Astrocyte (in vitro differentiated cells and primary cell): ENCODE results near the gene RAB5B. TPM values are rescaled to one million over a fixed set of nuclear protein-coding genes. Genes with fewer than 3 reads are reported as not detected.

Experiments
- DNase-seq: peaks from one replicate; pipeline ENCODE4 v3.0.0-alpha.2; 2010; ENCODE audit warnings: low read depth
- FAIRE-seq: peaks from 2 replicates; lab custom pipeline; 2011; peaks lifted over from hg19 to GRCh38; lab: Jason Lieb, UNC
- H2AFZ ChIP-seq: 2 replicates; pipeline ENCODE4 v1.6.0; 2012; ENCODE audit warnings: low read depth, low read length, inconsistent platforms
- H3K27ac ChIP-seq: 2 replicates; pipeline ENCODE4 v1.5.1; 2011; ENCODE audit warnings: low read depth, low read length, inconsistent platforms
- H3K27me3 ChIP-seq: 2 replicates; pipeline ENCODE4 v1.6.0; 2011; ENCODE audit warnings: low read length, inconsistent platforms; ENCODE audit not compliant: insufficient read depth
- H3K36me3 ChIP-seq: 2 replicates; pipeline ENCODE4 v1.5.1; 2011; ENCODE audit warnings: low read length, inconsistent platforms; ENCODE audit not compliant: insufficient read depth
- H3K4me1 ChIP-seq: 2 replicates; pipeline ENCODE4 v1.5.1; 2011; ENCODE audit warnings: low read length, inconsistent platforms; ENCODE audit not compliant: insufficient read depth
- H3K4me2 ChIP-seq: 2 replicates; pipeline ENCODE4 v1.6.0; 2012; ENCODE audit warnings: low read length, inconsistent platforms
- H3K4me3 ChIP-seq: 2 replicates; pipeline ENCODE4 v1.5.1; 2011; ENCODE audit warnings: low read depth, mild to moderate bottlenecking, low read length, inconsistent platforms; ENCODE audit not compliant: insufficient read depth
- H3K79me2 ChIP-seq: 2 replicates; pipeline ENCODE4 v1.6.0; 2012; ENCODE audit warnings: mild to moderate bottlenecking, low read length, inconsistent platforms; ENCODE audit not compliant: insufficient read depth
- H3K9ac ChIP-seq: 2 replicates; pipeline ENCODE4 v1.6.0; 2012; ENCODE audit warnings: mild to moderate bottlenecking, low read length, inconsistent platforms
- H3K9me3 ChIP-seq: 2 replicates; pipeline ENCODE4 v1.5.1; 2012; ENCODE audit warnings: low read depth, mild to moderate bottlenecking, low read length, inconsistent platforms; ENCODE audit not compliant: insufficient read depth
- H4K20me1 ChIP-seq: 2 replicates; pipeline ENCODE4 v1.6.0; 2012; ENCODE audit warnings: low read length, inconsistent platforms; ENCODE audit not compliant: insufficient read depth
- H3K27ac Mint-ChIP-seq: one replicate; pipeline ENCODE4 v1.8.0; 2021; ENCODE audit warnings: mild to moderate bottlenecking, mixed read lengths; ENCODE audit not compliant: unreplicated experiment
- H3K27me3 Mint-ChIP-seq: one replicate; pipeline ENCODE4 v1.8.0; 2021; ENCODE audit warnings: low read depth, mixed read lengths; ENCODE audit not compliant: unreplicated experiment
- H3K36me3 Mint-ChIP-seq: one replicate; pipeline ENCODE4 v1.8.0; 2021; ENCODE audit warnings: low read depth, mixed read lengths; ENCODE audit not compliant: unreplicated experiment
- H3K4me1 Mint-ChIP-seq: one replicate; pipeline ENCODE4 v1.8.0; 2021; ENCODE audit warnings: low read depth, mixed read lengths; ENCODE audit not compliant: unreplicated experiment
- H3K4me3 Mint-ChIP-seq: one replicate; pipeline ENCODE4 v1.8.0; 2021; ENCODE audit warnings: mild to moderate bottlenecking, moderate library complexity, mixed read lengths; ENCODE audit not compliant: unreplicated experiment
- H3K9me3 Mint-ChIP-seq: one replicate; pipeline ENCODE4 v1.8.0; 2021; ENCODE audit warnings: mild to moderate bottlenecking, mixed read lengths; ENCODE audit not compliant: unreplicated experiment
- CTCF ChIP-seq: IDR thresholded peaks from 2 replicates; pipeline ENCODE4 v1.5.1; 2011; ENCODE audit warnings: low read depth, mild to moderate bottlenecking, inconsistent platforms, low read length, moderate library complexity; ENCODE audit not compliant: insufficient read depth
- EZH2 ChIP-seq: IDR thresholded peaks from 2 replicates; pipeline ENCODE4 v1.6.1; 2012; ENCODE audit warnings: mild to moderate bottlenecking, low read length, inconsistent platforms; ENCODE audit not compliant: insufficient read depth
- total RNA-seq: library from RNA; stranded (reverse); gene quantifications from 2 replicates; pipeline ENCODE4 v1.2.1, GENCODE V29; 2021

The RAB5B gene
- total RNA-seq, 1 donor from 2014 or later = 127 TPM

DNA sequence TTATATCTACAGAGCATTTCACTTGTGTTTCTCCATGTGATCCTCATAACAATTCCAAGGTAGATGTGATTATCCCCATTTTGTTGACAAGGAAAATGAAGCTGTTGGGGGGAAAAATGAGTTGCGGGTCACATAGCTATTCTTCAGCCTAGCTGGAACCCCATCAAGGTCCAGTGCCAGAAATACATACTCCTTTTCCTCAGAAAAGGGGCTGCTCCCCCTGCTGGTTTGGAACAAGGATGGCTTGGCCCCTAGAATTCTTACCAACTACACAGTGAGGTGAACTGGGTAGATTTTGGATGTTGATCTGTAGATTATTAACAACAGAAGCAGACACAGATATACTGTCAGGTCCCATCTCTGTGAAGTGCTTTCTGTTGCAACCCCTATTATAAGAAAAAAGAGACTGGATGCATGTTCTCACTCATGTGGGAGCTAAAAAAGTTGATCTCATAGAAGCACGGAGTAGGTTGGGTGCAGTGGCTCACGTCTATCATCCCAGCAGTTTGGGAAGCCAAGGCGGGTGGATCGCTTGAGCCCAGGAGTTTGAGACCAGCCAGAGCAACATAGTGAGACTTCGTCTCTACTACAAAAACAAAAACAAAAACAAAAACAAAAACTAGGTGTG is 55.9 kb downstream of the RAB5B start:
- no peaks in the 10 kb centered on the region for H4K20me1 ChIP-seq
- H3K9me3 Mint-ChIP-seq = no peaks in the 10 kb centered on the region
- TF ChIP-seq CTCF (peak; percentile 82), EZH2 (no peak)
- peaks cover 31% of the 10 kb centered on the region for H3K36me3 Mint-ChIP-seq
- peak; percentile 64 for FAIRE-seq
- peak overlapping the region; percentile 21 for H3K4me3 Mint-ChIP-seq
- peaks cover 5% of the 10 kb centered on the region for H3K4me1 Mint-ChIP-seq
- H2AFZ ChIP-seq = peak overlapping the region; percentile 6
- H3K9me3 ChIP-seq = no peaks in the 10 kb centered on the region
- peak overlapping the region; percentile 2 for H3K9ac ChIP-seq
- no peak overlapping the region for H3K27ac Mint-ChIP-seq
- DNase-seq = peak; percentile 42
- H3K4me1 ChIP-seq = peaks cover 5% of the 10 kb centered on the region
- no peak overlapping the region for H3K27ac ChIP-seq
- no peaks in the 10 kb centered on the region for H3K27me3 ChIP-seq
- H3K4me2 ChIP-seq = peak overlapping the region; percentile 0
- H3K36me3 ChIP-seq = peaks cover 7% of the 10 kb centered on the region
- H3K4me3 ChIP-seq = no peak overlapping the region
- no peaks in the 10 kb centered on the region for H3K79me2 ChIP-seq
- no peaks in the 10 kb centered on the region for H3K27me3 Mint-ChIP-seq

DNA sequence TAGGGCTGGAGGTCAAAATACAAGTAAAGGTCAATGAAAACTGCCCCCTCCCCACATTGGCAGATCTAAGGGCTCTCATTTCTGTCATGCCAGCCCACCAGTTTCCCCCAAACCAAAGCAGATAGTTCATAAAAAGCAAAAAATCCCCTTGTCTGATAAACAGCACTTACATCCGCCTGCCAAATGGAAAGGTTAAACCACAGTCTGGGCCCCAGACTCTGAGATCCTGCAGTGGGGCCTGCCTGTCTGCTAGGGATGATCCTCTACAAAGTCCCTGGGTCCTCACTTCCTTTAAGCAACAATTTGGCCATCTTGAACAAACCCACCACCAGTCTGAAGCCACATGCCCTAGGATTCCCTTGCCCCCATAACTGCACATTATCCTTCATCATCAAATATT is 58.1 kb downstream of the RAB5B start:
- Histone ChIP-seq H3K4me3 (no peak overlapping the region), H3K9ac (no peak overlapping the region), H3K27ac (no peak overlapping the region), H3K36me3 (peaks cover 4% of the 10 kb centered on the region), H3K4me2 (no peak overlapping the region), H3K79me2 (no peaks in the 10 kb centered on the region), H2AFZ (no peak overlapping the region), H3K4me1 (peaks cover 5% of the 10 kb centered on the region), H3K27me3 (no peaks in the 10 kb centered on the region), H4K20me1 (no peaks in the 10 kb centered on the region), H3K9me3 (no peaks in the 10 kb centered on the region)
- peaks cover 28% of the 10 kb centered on the region for H3K36me3 Mint-ChIP-seq
- TF ChIP-seq EZH2 (no peak), CTCF (no peak)
- no peaks in the 10 kb centered on the region for H3K27me3 Mint-ChIP-seq
- no peak for FAIRE-seq
- DNase-seq = no peak
- H3K27ac Mint-ChIP-seq = no peak overlapping the region
- H3K4me1 Mint-ChIP-seq = peaks cover 5% of the 10 kb centered on the region
- no peaks in the 10 kb centered on the region for H3K9me3 Mint-ChIP-seq
- no peak overlapping the region for H3K4me3 Mint-ChIP-seq

GRCh38 chr12:56034586-56035332 is 60.9 kb downstream of the RAB5B start:
- Histone ChIP-seq H3K4me3 (no peak overlapping the region), H3K27me3 (no peaks in the 10 kb centered on the region), H4K20me1 (no peaks in the 10 kb centered on the region), H3K36me3 (peaks cover 4% of the 10 kb centered on the region), H3K9ac (no peak overlapping the region), H3K9me3 (no peaks in the 10 kb centered on the region), H3K4me1 (no peaks in the 10 kb centered on the region), H2AFZ (no peak overlapping the region), H3K79me2 (no peaks in the 10 kb centered on the region), H3K4me2 (no peak overlapping the region), H3K27ac (no peak overlapping the region)
- no peak for FAIRE-seq
- Mint-ChIP-seq H3K4me1 (no peaks in the 10 kb centered on the region), H3K9me3 (no peaks in the 10 kb centered on the region), H3K27me3 (no peaks in the 10 kb centered on the region), H3K36me3 (peaks cover 19% of the 10 kb centered on the region), H3K4me3 (no peak overlapping the region), H3K27ac (no peak overlapping the region)
- TF ChIP-seq CTCF = no peak
- no peak for TF ChIP-seq EZH2
- DNase-seq = no peak
